HTR-8/SVneo (cell line): ENCODE data around the gene IREB2.
A peak's percentile ranks its signal among the peaks of the same experiment; 100 is the strongest.
"Not testable (repeated sequence)": the region's sequence is repeated elsewhere in the genome, so short reads cannot be mapped to it uniquely, and the experiment has no call there.

Experiments used
- DNase-seq: peaks from one replicate; pipeline ENCODE4 v3.0.0; 2011; ENCODE audit warnings: low spot score, mixed read lengths; ENCODE audit not compliant: insufficient read length
- FAIRE-seq: peaks from 2 replicates; lab custom pipeline; 2011; peaks lifted over from hg19 to GRCh38; lab: Jason Lieb, UNC

The IREB2 gene

DNA sequence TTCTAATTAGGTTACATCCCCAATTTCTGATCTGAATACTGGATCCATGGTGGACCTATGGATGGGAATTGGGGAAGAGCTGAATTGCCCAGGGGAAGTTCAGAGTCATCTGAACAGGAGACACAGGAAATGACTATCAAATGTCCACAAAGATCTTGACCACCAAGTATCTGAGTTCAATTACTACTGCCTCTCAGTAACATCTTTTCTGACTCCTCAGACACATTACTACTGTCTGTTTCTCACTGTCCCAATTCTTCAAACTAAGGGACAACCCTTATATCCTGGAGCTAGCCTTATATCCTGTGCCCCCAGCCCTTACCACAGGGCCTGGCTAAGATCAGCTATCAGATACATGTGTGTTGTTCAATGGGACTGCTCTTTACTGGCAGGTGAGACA lies 10.1 kb upstream of the IREB2 start:
- FAIRE-seq (no peak), DNase-seq (no peak)

DNA sequence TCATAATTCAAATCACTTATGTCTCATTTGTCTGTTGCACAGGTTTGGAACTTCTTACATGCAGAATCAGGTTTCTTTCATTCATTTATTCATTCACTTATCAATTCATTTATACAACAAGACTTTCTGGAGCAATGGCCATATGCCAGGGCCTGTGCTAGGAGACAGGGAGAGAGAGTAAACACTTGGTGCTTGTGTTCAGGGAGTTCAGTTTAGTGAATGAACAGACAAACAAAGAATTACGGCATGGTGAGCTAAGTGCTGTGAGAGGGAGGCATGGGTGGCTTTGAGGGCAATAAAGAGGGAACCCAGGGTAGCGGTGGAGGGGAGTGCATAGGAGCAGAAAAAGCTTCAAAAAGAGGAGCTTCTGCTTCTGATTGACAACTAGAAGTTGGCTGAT lies 8.5 kb upstream of the IREB2 start:
- DNase-seq (no peak), FAIRE-seq (no peak)

DNA sequence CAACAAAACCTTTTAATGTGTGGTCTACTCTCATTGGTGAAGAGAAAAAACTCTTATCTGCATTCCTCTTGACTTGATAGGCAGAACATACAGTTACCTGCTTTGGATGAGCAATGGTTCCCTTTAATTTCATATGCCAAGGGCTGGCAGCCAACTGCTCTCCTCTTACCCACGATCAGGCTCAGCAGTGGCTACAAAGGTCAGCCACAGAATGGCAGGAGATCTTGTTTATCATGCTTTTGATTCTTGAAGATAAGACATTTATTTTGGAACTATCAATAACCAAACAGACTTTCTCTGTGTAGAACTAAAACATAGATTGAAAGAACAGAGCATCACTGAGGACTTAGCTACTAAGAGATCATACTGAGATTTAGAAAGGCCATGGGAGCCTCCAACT lies 6.1 kb upstream of the IREB2 start:
- FAIRE-seq (no peak), DNase-seq (no peak)

DNA sequence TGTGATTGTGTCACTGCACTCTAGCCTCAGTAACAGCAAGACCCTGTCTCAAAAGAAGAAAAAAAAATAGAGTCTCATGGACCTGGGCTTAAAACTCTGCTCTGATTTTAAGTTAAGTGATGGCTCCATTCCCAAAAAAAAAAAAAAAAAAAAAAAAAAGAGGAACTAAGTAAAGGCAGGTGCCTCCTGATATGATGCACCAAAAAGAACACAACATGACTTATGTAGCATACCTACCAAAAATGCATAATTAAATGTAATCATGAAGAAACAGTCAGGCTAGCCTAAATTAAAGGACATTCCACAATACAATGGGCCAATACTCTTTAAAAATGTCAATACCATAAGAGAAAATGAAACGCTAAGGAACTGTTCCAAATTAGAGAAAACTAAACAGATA lies 5.4 kb upstream of the IREB2 start:
- DNase-seq: no peak
- FAIRE-seq: no peak

DNA sequence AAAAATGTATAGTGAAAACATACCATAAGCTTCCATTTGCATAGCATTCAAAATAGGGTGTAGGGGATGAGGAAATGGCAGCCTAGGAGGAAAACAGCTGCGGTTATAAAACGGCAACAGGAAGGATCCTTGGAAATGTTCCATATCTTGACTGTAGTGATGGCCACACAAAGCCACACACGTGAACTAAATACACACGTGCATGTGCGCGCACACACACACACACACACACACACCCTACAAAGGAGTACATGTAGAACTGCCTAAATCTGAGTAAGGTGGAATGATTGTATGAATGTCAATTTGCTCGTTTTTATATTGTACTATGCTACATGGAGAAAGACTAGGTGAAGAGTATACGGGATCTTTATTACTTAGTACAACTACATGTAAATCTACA lies 3.9 kb upstream of the IREB2 start:
- no peak for DNase-seq

DNA sequence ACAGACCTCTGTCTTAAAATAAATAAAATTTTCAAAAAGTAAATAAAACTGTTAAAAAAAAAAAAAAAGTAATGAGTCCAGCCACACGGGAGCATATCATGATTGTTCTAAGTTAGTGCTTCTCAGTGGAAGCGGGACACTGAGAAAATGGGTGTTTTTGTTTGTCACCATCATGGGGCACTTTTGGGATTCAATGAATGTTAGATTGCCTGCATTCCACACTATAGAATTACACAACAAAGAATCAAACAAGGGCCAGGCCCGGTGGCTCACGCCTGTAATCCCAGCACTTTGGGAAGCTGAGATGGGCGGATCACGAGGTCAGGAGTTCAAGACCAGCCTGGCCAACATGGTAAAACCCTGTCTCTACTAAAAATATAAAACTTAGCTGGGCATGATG lies 3.3 kb upstream of the IREB2 start:
- not testable (repeated sequence) for DNase-seq, FAIRE-seq

More for the DNA sequence above, 3.9 kb upstream of the IREB2 start:
- no peak for FAIRE-seq

DNA sequence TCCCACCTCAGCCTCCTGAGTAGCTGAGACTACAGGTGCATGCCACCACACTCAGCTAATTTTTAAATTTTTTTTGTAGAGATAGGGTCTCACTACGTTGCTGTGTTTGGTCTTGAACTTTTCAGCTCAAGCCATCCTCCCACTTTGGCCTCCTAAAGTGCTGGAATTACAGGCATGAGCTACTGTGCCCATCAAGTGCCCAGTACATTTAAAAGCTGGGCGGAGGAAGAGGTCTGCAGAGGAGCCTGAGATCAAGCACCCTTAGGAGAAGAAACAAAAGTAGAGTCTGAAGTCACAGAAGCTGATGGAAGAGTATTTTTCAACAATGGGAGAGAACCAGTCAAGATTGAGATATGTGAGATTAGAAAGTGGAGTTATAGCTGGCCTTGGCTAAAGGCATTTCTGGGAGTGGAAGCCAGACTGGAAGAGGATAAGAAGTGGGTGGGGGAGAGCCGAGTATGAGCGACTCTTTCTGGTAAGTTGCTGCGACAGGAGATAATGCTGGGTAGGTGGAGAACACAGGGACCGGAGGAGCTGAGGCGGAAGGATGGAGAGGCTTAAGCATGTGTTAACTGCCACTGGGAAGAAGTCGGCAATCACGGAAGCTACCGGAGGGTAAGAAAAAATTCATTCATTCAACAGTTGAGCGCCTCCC lies 782 bp upstream of the IREB2 start:
- FAIRE-seq: no peak

DNA sequence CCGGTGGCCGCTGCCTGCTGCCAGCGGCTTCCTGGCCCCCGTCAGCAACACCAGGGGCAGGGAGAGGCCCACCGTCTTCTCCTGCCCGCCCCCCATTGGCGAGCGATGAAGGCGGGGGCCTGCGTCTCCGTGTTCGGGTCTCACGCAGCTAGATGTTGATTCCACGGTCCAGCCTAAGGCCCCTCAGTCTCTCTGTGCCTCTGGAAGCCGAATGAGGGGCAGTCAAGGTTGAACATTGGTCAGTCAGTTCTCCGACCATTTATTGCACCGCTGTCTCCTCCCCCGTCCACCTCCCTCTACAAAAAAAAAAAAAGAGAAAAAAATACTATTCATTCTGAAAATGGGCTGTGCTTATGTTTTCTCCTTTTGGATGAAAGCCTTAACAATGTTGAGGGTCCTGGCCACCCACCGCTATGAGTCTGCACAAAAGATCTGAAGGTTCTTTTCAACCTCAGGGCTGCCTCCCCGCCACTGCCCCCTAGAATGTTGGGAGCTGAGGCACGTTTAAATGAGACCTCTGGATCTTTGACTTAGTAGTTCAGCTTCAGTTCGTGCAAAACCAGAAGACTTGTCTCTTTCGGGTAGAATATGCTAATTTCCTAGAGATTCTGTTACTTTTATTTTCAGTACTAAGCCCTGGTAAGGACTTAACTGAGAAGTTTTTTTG lies 736 bp downstream of the IREB2 start:
- FAIRE-seq (no peak), DNase-seq (peak; percentile 10)

More for the DNA sequence above, 782 bp upstream of the IREB2 start:
- DNase-seq: peak; percentile 41

DNA sequence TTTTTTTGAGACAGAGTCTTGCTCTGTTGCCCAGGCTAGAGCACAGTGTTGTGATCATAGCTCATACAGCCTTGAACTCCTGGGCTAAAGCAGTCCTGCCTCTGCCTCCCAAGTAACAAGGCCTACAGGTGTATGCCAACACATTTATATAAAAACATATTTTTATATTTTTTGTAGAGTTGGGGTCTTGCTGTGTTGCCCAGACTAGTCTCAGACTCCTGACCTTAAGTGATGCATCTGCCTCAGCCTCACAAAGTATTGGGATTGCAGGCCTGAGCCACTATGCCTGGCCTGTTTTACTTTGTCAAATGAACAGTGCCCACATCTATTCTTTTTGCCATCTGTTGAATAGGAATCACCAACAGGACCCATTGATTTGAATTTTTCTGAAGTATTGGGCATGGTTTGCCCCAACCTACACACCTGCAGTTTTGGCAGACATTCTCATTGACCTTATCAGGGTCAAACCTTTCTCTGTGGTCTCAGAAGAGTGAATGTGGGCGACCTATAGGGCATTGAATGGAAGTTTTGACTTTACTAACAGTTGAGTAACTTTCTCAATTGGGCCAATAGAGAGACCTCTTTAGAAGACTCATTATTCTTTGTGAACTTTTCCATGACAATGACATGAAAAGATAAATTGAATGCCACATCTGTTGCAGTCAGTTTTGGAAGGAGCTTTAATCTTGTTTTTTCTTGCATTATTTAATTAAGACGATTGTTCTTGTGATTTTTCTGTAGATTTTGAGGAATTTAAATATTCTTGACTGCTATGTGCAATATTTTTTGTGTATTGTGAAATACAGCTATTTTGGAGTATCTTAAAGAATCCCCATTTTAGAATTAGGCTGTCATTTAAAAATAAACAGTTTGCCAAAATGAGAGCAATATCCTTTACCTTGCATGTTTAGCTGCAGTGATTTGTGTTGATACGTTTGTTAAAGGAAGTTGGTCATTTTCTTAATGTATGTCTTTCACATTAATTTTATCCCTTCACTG lies 2.7 kb downstream of the IREB2 start:
- FAIRE-seq (no peak), DNase-seq (no peak)

DNA sequence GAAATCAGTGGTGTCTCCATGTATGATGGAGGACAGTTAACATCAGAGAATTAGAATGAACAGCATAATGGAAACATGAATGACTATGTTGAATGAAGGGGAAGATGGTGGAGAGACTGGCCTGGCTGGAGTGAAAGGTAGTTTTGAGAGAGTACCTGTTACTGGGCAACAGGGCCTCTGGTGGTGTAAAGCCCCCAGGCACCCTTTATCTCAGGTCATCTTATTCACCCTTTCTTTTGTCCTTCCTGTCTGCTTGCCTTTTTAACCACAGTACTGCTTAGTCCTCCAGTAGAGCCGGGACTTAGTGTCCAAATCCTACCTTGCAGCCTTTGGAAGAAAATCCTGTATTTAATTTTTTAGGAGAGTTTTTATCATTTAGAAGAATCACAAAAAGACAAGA lies 6.2 kb downstream of the IREB2 start:
- DNase-seq (no peak), FAIRE-seq (no peak)

DNA sequence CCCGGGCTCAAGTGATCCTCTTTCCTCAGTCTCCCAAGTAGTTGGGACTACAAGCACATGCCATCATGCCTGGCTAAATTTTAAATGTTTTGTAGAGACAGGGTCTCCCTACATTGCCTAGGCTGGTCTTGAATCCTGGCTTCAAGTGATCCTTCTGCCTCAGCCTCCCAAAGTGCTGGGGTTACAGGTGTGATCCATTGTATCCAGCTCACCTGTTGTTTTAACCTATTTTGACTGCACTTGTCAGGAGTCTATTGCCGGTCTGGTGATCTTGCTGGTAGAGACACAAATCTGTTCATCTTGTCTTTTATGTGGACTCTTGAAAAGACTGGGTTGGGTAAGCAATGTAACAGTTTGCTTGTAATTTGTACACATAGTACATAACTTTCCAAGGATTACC lies 7.9 kb downstream of the IREB2 start:
- DNase-seq (no peak), FAIRE-seq (no peak)

DNA sequence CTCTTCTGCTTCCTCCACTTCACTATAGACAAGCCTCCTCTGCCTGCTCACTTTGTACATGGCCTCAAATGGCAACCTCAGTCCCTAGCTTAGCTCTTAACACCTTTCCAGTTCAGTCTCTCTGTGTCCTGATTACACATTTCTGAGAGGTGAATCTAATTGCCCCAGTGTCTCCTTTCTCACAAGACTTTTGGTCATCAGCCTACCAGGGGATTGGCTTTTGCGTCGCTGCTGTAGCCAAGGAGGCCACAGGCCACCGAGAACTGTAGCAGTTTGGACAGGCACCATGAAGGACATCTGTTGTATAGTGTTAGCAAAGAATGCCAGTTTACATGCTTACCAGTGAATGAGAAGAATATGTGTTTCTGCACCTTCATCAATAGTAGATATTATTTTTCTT lies 8.5 kb downstream of the IREB2 start:
- DNase-seq: no peak
- FAIRE-seq: no peak

DNA sequence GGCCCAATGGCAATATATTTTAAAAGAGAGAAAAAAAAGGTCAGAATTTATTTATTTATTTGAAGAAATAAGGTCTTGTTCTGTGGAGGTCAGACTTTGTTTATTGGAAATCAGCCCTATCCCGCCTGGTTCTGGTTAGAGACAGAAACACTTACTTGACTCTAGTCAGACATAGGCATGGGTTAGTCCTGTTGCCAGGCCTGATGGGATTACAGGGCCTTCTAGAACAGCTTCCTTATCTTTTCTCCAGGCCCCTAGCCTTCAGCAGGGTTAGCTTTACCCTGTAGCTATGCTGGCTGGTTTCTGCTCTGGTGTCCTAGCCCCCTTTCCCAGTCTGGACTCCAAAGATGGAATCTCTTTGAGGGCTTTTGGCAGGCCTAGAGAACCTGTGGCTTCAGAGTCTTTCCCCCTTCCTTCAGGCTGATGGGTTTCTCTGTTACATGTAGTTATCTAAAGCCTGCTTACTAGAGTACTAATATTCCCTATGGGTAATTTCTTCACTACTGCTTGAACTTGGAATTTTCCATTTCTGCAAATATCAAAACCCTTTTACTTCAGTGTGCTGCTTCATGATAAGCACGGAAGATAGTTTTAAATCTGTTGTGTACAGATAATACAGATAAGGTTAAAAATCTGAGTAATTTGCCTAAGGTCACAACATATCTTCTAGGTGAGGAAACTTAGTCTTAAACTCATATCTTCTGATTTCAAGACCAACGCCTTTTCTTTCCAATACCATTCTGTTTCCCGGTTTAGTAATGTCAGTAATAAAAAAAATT lies 10.6 kb downstream of the IREB2 start:
- DNase-seq: no peak
- FAIRE-seq: no peak

DNA sequence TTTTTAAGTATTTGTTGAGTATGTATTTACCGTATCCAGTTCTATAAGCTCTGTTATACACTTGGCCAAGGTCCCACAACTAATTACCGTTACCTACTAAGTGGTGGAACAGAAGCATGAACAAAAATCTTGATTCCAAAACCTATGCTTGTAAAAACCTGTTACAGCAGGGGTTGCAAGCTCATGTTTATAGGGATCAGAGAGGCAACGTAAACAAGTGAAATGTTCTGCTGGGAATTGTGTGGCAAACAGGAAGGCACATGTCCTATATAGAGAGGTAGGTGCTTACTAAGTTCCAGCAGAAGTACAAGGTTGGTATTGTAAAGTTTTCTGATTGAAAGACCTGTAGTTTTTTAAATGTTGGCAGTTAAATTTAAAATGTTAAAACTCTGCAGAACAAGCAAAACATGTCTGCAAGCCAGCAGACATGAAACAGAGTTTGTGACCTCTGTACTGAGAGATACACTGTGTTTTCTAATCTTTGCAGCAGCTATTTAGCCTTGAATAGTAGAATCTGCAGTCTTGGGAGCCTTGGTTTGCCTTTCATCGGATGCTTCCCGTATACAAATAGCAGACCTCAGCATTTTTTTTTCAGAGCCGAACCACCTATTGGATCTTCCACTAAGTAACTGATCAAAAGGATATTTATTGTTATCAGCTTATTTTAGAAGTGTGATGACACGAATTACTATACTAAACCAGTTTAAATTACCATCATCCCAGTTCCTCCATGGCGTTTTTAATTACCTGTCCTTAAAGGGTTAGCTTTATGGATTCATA lies 11.4 kb downstream of the IREB2 start:
- DNase-seq (no peak), FAIRE-seq (no peak)

DNA sequence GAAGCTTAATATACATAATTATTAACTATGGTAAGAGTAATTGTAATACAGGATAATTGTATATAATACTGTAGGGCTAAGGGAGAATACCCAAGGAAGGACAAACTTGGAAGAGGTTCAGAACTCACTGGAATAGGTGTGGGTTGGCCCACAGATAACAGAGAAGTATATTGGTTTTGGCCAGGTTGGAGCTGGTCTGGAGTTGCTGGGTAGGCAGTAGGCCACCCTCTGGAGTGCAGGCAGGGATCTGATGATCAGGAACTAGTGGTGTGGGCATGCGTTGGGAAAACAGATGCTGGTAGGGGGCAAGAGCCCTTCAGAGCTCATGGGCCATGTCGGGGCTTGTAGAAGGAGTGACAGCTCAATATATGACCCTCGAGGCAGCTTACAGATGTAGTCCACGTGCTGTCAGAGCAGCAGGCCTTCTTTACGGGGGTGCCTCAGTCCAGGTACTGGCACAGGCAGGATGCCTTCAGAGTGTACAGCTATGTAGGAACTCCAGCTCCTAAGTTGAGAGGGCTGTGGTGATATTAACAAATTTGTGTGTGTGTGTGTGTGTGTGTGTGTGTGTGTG lies 12.4 kb downstream of the IREB2 start:
- DNase-seq (no peak), FAIRE-seq (no peak)

DNA sequence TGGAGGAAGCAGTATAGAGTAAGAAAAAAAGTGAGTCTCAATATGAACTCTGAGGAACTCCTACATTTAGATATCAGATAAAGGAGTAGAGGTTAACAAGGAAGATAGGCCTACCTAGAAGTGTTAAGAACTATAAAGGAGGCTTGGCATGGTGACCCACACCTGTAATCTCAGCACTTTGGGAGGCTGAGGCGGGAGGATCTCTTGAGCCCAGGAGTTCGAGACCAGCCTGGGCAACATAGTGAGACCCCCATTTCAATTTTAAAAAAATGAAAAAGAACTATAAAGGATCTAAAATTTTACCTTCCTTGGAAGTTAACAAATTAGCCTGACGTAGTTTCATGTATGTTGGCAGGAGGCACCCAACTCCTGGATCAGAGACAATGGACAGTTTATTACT lies 14.5 kb downstream of the IREB2 start:
- DNase-seq: no peak
- FAIRE-seq: no peak

DNA sequence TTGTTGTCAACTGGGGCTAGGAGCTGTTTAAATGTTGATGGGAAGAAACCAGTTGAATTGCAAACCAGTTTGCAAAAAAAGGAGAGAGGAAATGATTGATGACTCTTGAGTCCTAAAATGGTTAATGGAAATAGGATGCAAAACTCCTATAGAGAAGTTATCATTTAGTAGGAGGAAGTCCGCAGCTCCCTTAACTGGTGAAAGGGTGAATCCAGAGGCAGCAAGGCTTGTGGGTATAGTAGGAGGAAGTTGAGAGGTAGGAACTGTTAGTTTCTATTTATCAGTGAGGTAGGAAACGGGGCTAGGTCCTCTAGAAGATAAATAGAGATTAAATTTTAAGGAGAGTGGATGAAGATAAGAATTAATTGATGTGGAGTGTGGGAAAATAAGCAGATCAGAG lies 15.4 kb downstream of the IREB2 start:
- DNase-seq (no peak), FAIRE-seq (no peak)

DNA sequence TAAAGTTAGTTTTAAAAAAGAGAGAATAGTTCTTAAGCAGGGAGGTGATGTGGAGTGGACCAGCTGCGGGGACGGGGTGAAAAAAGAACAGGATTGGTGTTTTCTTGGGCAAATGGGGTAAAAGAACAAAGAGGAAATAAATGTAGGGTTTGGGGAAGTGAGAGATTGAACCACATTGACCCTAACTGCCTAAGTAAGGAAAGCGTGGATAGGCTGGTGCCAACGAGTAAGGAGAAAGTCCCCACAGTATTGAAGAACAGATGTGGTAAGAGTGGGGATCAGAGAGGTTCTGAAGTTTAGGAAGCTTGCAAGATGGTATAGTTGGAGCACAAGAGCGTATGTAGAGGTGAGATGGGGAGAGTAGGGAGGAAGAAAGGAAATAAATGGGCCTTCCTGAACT lies 17.0 kb downstream of the IREB2 start:
- no peak for FAIRE-seq
- DNase-seq: no peak

DNA sequence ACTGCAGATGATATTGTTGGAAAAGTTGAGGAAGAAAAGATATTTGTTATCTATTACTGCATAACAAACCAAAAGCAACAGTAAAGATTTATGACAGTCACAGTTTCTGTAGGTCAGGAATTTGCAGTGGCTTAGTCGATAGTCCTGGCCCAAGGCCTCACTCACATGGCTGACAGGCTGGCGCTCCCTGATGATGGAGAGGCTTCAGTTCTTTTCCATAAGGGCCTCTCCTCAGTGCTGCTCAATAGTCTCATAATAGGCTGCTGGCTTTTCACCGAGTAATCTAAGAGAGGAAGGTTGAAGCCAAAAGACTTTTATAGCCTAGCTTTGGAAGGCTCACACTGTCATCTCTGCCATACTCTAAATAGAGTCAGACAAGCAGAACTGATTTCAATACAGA lies 17.7 kb downstream of the IREB2 start:
- DNase-seq: no peak
- no peak for FAIRE-seq
